HG02938 (cell line): ENCODE measurements around the gene SLC25A26.

Experiments used
- ATAC-seq: cut with Tn5 transposase; IDR thresholded peaks from one replicate; pipeline ENCODE4 v1.9.1; 2021; ENCODE audit warnings: mild to moderate bottlenecking, moderate library complexity; ENCODE audit not compliant: unreplicated experiment

The SLC25A26 gene

GRCh38 chr3:66314455-66314854, 93.7 kb downstream of the SLC25A26 start:
- no peak for ATAC-seq

GRCh38 chr3:66317750-66318376, 97.1 kb downstream of the SLC25A26 start:
- no peak for ATAC-seq

GRCh38 chr3:66320390-66320789, 99.6 kb downstream of the SLC25A26 start:
- ATAC-seq, result no peak

GRCh38 chr3:66322436-66322835, 101.6 kb downstream of the SLC25A26 start:
- no peak for ATAC-seq

GRCh38 chr3:66326340-66326739, 105.5 kb downstream of the SLC25A26 start:
- ATAC-seq, result no peak

GRCh38 chr3:66335671-66336070, 114.9 kb downstream of the SLC25A26 start:
- no peak for ATAC-seq

- ATAC-seq, result no peak
Measured at GRCh38 chr3:66336333-66336766, 115.5 kb downstream of the SLC25A26 start.

- ATAC-seq, result no peak
Measured at GRCh38 chr3:66338927-66339326, 118.1 kb downstream of the SLC25A26 start.

DNA sequence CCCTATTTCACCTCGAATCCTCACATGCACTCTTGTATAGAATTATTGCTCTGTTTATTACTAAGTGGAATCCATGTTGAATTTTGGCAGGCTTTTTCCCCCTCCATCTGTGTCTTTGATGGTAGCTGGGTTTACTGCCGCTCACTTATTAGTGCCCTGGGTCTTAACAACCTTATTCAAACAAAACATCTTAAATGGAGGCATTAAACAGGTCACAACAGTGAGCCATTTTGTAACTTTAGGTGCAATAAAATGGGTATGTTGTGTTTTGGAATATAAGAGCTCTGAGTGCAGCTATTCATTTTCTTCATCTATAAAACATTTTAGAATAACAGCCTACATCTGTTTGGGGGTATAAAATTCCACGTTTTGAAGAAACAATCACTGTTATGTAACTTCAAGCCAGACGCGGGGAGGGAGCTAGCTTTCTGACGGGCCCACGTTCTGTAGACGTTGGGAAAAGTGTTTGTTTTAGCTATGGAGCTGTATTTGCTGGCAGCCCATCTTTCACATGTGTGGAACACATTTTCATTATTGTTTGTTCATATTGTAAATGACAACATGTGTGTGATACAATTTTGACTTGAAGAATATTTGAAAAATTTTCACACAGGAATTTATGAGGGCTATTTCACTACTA, 122.0 kb downstream of the SLC25A26 start:
- no peak for ATAC-seq

GRCh38 chr3:66344391-66344811, 123.6 kb downstream of the SLC25A26 start:
- ATAC-seq, result no peak

DNA sequence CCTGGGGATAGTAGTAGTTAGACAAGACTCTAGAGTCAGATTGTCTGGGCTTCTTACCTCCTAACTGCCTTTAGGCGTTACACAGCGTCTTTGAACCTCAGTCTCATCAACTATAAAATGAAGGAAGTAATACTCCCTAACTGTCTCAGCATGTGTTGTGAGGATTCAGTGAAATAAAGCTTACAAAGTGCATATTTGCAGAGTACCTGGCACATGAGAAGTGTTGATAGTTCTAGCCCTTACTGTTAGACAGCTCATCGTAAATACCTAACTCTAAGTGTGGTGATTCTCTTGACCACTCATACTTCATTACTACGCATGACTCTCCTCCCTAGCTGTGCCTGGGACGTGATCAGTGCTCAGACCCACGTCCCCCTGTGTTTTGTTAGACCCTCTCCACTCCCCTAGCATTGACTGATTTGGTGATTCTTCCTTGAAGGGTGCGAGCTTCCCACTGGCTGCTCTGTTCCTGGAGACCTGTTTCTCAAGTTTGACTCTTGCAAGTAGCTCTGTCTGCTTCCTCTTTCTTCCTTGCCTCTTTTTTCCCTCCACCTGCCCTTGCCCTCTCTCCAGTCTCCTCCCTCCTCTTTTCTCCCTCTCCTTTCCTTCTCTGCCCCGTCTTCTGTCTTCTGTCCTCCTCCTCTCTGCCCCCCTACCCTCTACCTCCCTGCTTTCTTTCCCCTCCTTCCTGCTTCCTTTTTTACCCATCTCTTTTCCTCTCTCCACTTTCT, 124.2 kb downstream of the SLC25A26 start:
- no peak for ATAC-seq

- ATAC-seq, result no peak
Measured at GRCh38 chr3:66348704-66349103, 127.9 kb downstream of the SLC25A26 start.

GRCh38 chr3:66350601-66351000, 129.8 kb downstream of the SLC25A26 start:
- ATAC-seq, result no peak

DNA sequence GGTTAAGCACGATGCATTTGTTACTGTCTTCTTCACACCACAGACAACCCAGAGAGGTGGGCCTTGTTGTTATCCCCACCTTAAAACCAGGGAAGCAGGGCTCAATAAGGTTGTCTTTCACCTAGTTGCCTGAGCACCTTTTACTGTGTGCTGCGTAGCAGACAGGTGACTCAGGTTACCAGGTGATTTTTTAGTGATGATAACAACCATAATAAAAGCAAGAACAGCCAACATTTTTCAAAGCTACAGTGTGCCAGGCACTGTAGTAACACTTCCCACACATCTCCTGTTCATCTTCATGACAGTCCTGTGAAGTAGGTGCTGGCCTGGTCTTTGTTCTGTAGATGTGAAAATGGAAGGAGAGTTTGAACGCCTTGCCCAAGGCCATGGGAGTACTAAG, 132.2 kb downstream of the SLC25A26 start:
- no peak for ATAC-seq

DNA sequence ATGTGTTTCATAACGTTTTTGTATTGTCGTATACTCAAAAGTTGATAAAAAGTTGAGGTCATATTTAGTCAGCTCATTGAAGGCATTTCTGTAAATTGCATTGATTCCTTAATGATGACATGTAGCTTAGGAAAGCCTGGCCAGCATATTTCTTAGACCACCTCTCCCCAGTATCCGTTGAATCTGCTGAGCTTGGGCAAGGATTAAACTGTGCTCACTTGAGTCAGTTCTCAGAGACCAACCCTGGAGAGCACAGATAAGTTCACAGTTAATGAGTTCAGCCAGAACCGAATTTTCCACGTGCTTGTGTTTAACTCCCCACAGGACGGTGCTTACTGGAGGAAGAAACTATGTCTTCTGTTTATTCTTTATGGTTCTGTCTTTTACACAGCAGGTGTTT, 132.7 kb downstream of the SLC25A26 start:
- no peak for ATAC-seq

DNA sequence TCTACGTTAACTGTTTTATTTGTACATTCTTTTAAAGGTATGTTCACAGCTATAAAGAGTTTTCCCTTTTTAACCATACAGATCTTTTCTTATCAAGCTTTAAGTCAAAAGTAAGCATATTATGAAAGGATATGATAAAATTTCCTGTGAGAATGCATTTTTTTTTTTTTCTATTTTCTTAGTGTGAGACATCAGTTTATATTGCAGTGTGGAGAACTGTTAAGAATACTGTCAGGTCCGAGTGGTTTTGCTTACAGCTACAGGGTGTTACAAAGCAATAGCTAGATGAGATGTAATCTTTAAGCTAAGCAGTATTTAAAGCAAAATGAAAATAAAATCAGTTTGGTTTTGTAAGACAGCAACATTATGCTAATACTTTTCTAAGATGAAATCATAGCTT, 133.2 kb downstream of the SLC25A26 start:
- no peak for ATAC-seq

GRCh38 chr3:66355394-66355793, 134.6 kb downstream of the SLC25A26 start:
- ATAC-seq, result peak; percentile 87

DNA sequence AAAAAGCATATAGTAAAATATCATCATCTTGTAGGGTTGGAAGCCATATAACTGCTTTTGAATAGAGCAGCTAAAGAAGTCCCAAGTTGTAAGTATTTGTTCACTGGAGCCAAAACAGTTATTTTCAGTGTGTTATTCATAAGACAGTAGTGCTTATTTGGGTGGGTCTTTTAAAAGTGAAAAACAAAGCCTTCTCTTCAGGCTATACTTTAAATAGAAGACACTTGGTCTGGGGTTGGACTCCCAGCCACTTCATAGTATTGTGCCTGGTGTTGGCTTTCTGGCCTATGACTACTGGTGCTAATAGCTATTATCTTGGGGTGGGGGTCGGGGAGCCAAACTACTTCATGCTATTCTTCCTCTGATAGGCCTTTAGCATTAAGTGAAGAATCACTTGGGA, 135.2 kb downstream of the SLC25A26 start:
- no peak for ATAC-seq

- no peak for ATAC-seq
Measured at GRCh38 chr3:66361356-66361755, 140.6 kb downstream of the SLC25A26 start.

DNA sequence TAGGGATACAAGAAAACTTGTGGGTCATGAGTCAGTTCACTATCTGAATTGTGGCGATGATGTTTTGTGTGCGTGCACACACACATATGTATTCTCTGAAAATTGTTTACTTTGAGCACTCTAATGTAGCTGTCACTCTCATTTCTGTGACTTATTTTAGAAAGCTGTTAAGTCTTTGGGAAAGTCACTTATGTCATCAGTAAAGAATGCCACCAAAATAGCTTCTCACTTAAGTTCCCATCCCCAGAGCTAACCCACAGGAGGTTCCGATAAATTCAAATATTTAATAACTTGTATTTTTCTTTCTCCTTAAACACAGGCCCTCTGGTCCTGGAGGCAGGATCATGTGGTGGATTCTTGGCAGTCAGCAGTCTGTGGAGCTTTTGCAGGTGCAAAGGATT, 141.7 kb downstream of the SLC25A26 start:
- no peak for ATAC-seq

GRCh38 chr3:66363148-66363547, 142.3 kb downstream of the SLC25A26 start:
- no peak for ATAC-seq

DNA sequence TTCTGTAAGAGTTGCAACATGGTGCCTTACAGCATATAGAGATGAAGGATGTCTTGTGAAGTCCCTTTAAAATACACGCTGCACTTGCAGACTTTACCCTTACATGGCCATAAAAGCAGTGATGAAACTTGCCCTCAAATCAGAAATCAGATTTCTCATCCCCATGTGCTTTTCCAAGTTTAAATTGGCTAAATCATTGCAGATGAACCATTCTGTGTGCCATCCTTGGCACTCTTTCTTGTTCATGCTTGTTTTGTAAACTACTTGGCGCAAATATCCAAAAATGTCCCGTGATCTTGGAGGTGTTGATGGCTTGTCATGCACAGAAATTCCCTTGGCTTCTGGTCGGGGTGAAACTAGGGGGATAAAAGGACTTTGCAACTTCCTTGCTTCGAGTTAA, 144.3 kb downstream of the SLC25A26 start:
- ATAC-seq, result no peak
